ENCODE data around the gene PADI4.

DNA sequence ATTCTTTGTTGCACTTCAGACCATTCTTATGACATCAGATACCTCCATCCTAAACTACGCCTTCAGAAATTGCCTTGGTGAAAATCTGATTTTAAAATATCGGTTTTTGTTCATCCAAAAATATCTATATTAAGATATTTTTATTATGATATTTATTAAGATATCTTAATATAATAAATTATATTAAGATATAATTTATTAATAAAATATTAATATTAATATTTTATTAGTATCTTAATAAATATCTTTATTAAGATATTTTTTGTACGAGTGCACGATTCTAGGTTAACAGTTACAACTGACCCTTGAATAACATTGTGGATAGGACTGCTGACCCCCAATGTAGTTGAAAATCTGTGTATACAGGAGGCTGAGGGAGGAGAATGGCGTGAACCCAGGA lies 20.9 kb downstream of the PADI4 start:
- TF ChIP-seq SETDB1 (IDR thresholded peaks at IDR 0.05; ENCODE audit: insufficient read length, low read length) = no peak
- TF ChIP-seq CTCF (tag by site-specific recombination; IDR thresholded peaks at IDR 0.05) = no peak
- no peak for TF ChIP-seq ZBTB49 (tag by site-specific recombination; IDR thresholded peaks at IDR 0.05; ENCODE audit: low read depth)
- no peak for TF ChIP-seq ZNF138 (tag by site-specific recombination; IDR thresholded peaks at IDR 0.05; ENCODE audit: borderline replicate concordance)
